ENCODE measurements around the gene JUP. TPM values are rescaled to one million over a fixed set of nuclear protein-coding genes. Genes with fewer than 3 reads are reported as not detected.

Gene JUP
- total RNA-seq, 1 donor from 2014 or later: 92.5 TPM

DNA sequence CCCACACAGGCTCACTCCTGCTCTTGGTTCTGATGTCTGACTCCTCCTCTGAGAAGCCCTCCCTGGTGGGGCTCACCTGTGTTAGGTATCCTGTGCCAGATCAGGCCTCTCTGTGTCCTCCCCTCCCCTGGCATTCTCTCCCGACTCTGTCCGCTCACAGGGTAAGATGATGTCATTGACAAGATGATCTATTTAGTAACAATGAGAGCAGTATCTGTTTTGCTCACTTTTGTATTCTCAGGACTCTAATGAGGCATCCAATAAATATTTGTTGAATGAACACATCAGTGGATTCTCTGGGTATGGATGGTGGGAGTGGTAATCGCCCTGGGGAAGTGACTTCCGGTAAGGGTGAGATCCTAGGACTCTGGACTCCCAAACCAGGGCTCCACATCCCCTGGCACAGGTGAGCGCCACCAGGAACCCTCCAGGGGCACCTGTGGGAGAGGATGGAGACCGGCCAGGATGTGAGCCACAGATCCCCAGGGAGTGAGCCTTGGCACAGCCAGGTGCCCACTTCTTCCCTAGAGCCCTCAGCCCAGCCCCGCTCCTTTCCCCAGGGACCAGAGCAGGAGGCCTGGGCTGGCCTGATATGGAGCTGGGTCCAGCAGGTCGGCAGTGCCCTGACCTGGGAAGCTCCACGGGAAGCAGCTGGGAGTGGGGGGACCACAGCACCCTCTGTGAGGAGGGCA is 46.7 kb downstream of the JUP start:
- Histone ChIP-seq H3K4me3 (no peak overlapping the region), H3K4me1 (peaks cover 9% of the 10 kb centered on the region), H3K27ac (no peak overlapping the region), H3K27me3 (ENCODE audit: low read depth) (peaks cover 31% of the 10 kb centered on the region), H3K36me3 (no peaks in the 10 kb centered on the region), H3K9me3 (no peaks in the 10 kb centered on the region)
- ATAC-seq (no peak), DNase-seq (no peak)
- intact Hi-C loops (cut with DNase I): loop anchor here (10.0 kb wide), 1 partner anchor 55 kb away; no protein-coding TSS in a partner anchor
- TF ChIP-seq, protein P1, sequence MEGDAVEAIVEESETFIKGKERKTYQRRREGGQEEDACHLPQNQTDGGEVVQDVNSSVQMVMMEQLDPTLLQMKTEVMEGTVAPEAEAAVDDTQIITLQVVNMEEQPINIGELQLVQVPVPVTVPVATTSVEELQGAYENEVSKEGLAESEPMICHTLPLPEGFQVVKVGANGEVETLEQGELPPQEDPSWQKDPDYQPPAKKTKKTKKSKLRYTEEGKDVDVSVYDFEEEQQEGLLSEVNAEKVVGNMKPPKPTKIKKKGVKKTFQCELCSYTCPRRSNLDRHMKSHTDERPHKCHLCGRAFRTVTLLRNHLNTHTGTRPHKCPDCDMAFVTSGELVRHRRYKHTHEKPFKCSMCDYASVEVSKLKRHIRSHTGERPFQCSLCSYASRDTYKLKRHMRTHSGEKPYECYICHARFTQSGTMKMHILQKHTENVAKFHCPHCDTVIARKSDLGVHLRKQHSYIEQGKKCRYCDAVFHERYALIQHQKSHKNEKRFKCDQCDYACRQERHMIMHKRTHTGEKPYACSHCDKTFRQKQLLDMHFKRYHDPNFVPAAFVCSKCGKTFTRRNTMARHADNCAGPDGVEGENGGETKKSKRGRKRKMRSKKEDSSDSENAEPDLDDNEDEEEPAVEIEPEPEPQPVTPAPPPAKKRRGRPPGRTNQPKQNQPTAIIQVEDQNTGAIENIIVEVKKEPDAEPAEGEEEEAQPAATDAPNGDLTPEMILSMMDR (IDR thresholded peaks at IDR 0.05): no peak

DNA sequence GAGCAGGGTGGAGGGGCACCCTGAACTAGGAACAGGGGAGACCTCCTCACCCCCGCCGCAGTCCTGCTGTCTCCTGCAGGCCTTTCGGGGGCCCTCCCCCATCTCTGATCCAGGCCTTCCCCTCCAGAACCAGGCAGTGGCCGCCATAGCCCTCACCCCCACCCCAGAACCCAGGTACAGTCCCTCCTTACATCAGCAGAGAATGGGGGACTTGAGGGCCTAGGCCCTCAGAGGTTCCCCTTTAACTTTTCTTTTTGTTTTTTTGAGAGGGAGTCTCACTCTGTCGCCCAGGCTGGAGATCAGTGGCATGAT is 47.8 kb downstream of the JUP start:
- H3K27ac ChIP-seq: no peak overlapping the region
- DNase-seq: no peak
- TF ChIP-seq, protein P1 (IDR thresholded peaks at IDR 0.05): no peak
- no peaks in the 10 kb centered on the region for H3K9me3 ChIP-seq
- intact Hi-C loops (cut with DNase I): loop anchor here (10.0 kb wide), 1 partner anchor 56 kb away; no protein-coding TSS in a partner anchor
- peaks cover 18% of the 10 kb centered on the region for H3K4me1 ChIP-seq
- H3K4me3 ChIP-seq: no peak overlapping the region
- no peak for ATAC-seq
- no peaks in the 10 kb centered on the region for H3K36me3 ChIP-seq
- H3K27me3 ChIP-seq (ENCODE audit: low read depth): peaks cover 42% of the 10 kb centered on the region

DNA sequence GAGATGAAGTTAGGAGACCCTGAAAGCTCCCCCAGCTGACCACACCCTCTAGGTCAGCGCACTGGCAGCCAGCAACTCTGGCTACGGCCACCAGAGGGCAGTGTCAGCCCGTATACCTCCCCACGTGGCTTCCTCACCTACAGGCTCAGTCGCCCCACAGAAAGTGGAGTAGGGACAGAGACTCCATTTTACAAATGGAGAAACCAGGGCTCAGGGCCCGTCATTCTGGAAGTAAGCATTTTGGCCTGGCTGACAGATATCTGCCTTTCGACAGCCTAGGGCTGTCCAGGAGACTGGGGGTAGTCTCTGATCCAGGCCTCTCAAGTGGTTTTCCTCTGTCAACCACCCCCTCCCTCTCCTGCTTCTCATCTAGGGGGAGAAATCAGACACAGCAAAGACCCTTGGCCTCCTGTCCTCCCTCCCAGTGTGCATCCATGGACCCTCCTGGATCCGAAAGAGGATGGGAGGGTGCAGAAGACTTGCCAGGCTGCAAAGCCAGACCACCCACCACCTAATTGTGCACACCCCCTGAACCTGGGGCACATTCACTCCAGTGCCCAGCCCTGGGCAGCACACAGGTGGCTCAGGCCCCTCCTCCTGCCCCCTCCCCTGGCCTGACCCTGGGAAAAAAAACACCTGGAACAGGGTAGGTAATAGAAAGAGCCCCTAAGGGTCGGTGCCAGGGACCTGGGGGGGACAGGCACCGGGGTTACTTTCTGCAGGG is 48.3 kb downstream of the JUP start:
- TF ChIP-seq, protein P1 (IDR thresholded peaks at IDR 0.05): peak; percentile 100
- no peaks in the 10 kb centered on the region for H3K9me3 ChIP-seq
- H3K36me3 ChIP-seq: no peaks in the 10 kb centered on the region
- peaks cover 47% of the 10 kb centered on the region for H3K27me3 ChIP-seq (ENCODE audit: low read depth)
- peak; percentile 85 for DNase-seq
- no peak overlapping the region for H3K4me3 ChIP-seq
- H3K4me1 ChIP-seq: peaks cover 18% of the 10 kb centered on the region
- intact Hi-C loops (cut with DNase I): loop anchor here (10.0 kb wide), 1 partner anchor 57 kb away; no protein-coding TSS in a partner anchor
- peak; percentile 91 to 93 for ATAC-seq
- no peak overlapping the region for H3K27ac ChIP-seq

DNA sequence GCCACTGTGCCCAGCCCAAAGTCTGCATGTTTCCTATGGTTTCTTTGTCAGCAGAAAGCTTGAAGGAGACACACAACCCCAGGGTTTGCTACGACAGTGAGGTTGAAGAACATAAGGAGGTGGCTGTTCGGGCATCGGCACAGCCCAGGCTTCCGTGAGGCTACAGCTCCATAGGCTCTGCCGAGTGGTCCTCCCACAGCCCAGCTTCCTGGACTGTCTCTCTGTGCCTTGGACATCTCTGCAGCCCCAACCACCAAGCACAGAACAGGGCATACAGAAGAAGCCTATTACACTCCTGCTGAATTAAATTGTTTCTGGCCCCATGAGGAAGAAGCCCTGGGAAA is 48.9 kb downstream of the JUP start:
- intact Hi-C loops (cut with DNase I): loop anchor here (10.0 kb wide), 1 partner anchor 57 kb away; no protein-coding TSS in a partner anchor
- ATAC-seq: no peak
- H3K27ac ChIP-seq: no peak overlapping the region
- no peak overlapping the region for H3K4me3 ChIP-seq
- H3K4me1 ChIP-seq: peaks cover 18% of the 10 kb centered on the region
- H3K27me3 ChIP-seq (ENCODE audit: low read depth): peaks cover 52% of the 10 kb centered on the region
- H3K9me3 ChIP-seq: no peaks in the 10 kb centered on the region
- DNase-seq: no peak
- TF ChIP-seq, protein P1 (IDR thresholded peaks at IDR 0.05): no peak
- H3K36me3 ChIP-seq: no peaks in the 10 kb centered on the region

DNA sequence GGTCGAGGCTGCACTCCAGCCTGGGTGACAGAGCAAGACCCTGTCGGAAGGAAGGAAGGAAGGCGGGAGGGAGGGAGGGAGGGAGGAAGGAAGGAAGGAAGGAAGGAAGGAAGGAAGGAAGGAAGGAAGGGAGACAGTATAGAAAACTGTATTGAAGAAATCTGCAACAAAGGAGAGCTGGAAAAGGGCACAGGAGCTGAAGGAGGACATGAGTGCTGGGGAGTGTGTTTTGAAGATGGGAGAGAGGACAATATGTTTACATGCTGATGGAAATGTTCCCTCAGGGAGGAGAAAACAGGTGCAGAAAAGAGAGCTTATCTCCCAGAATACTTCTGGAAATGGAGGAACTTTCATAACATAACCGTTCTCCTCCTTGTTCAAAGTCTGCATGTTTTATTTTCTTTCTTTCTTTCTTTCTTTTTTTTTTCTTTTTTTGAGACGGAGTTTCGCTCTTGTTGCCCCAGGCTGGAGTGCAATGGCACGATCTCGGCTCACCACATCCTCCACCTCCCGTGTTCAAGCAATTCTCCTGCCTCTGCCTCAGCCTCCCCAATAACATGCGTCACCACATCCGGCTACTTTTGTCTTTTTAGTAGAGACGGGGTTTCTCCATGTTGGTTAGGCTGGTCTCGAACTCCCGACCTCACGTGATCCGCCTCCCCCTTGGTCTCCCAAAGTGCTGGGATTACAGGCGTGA is 49.4 kb downstream of the JUP start:
- Histone ChIP-seq H3K4me3 (no peak overlapping the region), H3K36me3 (no peaks in the 10 kb centered on the region), H3K9me3 (no peaks in the 10 kb centered on the region), H3K27me3 (ENCODE audit: low read depth) (peaks cover 57% of the 10 kb centered on the region), H3K4me1 (peaks cover 18% of the 10 kb centered on the region), H3K27ac (no peak overlapping the region)
- DNase-seq: no peak
- TF ChIP-seq, protein P1 (IDR thresholded peaks at IDR 0.05): no peak
- no peak for ATAC-seq
- intact Hi-C loops (cut with DNase I): loop anchor here (10.0 kb wide), 1 partner anchor 58 kb away; no protein-coding TSS in a partner anchor

Data from lower lobe of right lung (tissue), 2 donors.